Islet of Langerhans (tissue), 1 donor: ENCODE measurements around the gene MPZL2.

Source experiments
- FAIRE-seq: peaks from one replicate; lab custom pipeline; 2011; peaks lifted over from hg19 to GRCh38; lab: Jason Lieb, UNC

Gene MPZL2

DNA sequence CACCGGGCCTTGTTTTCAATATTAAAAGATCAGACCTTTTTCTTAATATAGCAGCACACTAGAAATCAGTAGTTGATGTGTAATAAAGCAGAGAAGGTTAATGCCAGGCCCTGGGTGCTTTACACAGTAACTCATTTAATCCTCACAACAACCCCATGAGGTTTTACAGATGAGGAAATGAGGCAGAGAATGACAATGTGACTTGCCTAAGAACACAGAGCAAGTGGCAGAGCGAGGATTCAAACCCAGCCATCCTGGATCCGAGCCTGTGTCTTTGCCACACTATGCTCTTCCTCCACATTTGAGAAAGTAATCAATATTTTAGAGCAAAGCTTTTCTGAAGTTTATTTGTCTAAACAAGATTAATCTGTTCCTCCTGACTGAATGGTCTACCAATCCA is 46.5 kb downstream of the MPZL2 start:
- FAIRE-seq: no peak

DNA sequence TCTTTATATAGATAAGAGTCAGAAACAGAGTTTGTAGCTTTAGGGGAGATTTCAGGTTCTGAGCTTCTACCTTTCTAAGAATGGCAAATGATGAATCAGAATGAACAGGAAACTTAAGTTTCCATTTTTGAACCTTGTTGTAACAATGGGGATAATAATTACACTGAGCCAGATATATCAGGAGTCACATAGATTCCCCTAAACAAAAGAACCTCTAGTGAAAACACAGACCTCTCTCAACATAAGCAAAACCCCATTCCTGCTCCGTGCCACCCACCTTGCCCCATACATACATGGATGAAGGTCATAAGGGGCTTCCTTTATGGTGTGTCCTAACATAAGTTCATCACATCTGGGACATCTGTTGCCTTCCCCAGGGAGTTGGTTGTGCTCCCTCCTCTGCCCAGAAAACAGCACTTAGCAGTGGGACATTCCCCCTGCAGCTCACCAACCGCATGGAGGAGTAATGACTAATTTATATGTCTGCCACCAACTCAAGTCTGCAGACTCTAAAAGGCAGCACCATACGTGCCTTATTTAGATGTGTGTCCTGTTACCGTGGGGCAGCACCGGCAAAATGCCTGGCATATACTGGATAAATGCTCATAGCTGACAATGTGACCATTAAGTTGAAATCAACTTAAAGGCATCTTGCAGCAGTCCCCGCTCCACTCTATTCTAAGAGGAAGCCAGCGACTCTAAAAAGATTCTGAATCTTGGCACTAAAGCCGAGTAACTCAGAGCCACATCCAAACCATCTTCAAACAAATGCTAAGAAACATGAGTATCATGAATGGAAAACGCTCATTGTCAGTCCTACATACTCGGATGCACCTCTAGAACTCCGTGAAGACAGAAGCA is 47.2 kb downstream of the MPZL2 start:
- FAIRE-seq: no peak

DNA sequence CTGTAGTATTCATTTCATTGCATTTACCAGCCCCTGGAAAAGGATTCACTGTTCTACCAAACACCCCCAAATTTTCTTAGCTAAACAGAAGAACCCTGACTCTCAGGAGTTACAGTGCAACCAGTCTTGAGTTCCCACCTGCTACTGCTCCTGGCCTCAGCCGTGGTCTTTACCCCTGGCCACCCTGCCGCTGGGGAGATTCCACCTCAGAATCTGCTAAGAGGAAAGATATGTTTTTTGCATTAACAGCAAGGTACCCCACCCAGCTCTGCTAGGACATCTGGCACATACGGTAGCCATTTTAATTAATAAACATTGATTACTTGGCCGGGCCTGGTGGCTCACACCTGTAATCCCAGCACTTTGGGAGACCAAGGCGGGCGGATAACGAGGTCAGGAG is 48.3 kb downstream of the MPZL2 start:
- FAIRE-seq: no peak

DNA sequence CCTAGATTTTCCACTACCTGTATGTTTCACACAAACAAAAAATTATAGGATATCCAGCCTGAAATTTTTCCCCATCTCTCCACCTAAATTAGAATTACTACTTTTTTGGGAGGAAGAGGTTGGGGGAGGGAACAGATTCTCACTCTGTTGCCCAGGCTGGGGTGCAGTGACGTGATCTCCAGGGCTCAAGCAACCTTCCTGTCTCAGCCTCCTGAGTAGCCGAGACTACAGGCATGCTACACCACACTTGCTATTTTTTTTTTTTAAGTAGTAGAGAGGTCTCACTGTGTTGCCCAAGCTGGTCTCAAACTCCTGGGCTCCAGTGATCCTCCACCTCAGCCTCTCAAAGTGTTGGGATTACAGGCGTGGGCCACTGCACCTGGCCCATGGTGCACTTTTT is 48.8 kb downstream of the MPZL2 start:
- FAIRE-seq: no peak

DNA sequence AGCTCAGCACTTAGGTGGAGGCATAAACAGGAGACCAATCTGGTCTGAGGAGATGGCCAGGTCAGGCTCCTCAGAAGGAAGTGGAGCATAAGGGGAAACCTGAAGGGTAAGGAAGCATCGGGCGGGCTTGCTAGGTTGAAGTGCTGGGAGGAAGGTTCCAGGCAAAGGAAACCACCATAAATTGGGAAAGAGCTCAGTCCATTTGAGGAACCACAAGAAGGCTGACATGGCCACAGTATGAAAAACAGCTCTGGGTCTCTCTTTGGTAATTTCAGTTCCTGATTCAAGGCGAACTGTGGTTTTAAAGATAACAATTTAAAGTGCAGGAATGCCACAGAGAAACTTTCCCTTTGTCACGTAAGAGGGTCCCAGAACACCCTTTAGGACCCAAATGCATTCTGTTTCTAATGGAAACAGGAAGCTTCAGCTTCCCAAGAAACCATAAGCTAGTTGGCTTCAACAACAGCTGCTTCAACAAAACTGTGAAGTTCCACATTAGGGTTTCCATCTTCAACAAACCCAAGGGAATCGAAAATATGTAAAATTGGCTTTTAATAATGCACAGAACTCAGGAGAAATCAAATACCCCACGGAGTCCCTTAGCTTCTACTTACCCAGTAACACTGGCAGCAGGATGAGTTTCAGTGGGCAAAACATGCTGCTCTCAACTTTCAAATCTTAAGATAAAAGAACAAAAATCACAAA is 49.7 kb downstream of the MPZL2 start:
- FAIRE-seq: no peak

DNA sequence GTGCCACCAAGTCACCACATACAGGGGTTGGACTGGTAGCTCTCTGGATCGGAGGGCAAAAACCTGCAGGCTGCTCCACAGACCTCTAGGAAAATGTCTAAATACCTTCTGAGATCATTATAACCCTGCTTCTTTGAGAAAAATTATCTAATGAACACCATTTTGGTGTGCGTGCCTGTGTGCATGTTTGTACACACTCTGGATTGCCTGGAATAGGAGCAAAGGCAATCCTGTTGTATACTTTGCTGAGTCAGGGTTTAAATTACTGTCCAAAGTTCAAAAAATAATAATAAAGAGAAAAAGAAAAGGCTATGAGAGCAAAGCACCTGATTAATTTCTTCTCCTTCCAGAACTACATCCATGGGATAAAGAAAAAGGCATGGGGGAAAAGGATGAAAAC is 50.3 kb downstream of the MPZL2 start:
- no peak for FAIRE-seq

DNA sequence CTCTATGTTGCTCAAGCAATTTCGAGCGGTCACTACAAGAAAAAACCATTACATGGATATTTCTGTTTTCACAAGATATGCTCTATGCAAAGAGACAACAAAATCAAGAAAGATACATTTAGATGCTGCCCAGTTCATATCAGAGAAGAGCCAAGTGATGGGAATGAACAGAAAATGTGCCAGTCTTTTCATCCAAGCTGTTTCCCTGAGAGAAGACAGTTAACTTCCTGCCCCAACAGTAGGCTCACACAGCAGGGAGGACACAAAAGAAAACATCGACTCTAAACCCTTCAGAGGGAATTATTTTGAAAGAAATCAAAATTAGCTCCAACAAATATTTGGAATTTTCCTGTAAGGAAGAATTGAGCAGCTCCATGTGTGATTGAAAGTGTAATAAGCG is 50.9 kb downstream of the MPZL2 start:
- FAIRE-seq: no peak

DNA sequence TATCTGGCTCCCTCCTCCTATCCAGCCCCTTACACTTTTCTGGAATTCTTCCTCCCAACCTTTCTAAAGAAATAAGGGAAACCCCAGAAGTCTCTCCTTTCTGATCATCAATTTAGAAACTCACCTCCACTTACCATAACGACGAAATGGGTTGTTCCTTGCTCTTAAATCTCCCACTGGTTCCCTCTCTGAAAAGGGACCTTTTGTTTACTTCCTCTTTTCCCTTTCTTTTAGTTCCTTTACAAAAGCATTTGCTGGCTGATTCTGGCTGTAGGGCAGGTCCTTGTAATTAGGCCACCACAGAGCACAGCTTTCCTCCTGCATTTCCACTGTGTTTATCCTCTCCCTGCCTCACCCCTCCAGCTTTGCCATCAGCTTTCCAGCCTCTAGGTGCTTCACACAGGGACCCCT is 51.3 kb downstream of the MPZL2 start:
- FAIRE-seq: no peak

DNA sequence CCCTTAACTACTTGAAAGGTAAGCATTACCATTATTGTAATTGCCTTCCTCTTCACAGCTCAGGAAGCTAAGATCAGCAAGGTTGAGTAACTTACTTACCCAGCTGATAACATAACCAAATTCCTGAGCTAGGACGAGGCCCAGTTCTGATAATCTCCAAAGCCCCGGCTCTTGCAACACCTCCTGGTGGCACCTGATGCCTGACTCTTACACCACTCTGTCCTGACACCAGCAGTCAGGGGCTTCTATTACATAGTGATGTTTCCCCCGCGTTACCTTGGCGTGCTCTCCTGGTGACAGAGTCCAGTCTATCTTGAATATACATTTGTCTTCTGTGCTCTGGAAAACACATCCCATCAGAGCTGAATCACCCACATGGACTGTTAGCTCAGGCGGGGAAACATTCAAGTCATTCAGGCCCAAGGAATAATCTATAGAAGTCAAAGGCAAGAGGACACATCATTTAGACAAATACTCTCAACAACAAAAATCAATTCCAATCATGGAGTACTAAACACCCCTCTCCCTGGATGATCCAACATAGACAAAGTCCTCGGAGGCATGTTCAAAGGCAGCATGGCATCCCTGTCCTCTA is 51.9 kb downstream of the MPZL2 start:
- no peak for FAIRE-seq

DNA sequence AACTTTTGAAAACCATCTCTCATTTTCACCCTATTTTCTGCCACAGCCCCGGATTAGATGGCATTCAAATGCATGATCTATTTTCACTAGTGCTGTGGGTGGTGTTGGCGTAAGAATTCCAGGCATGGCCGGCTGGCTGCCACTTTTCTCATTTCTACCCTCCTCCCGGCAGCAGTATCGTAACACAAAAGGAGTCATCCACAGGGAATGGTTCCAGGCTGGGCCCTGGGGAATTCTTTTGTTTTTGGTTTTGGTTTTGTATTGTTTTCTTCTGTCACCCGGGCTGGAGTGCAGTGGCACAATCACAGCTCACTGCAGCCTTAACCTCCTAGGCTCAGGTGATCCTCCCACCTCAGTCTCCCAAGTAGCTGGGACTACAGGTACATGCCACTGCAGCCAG is 53.1 kb downstream of the MPZL2 start:
- no peak for FAIRE-seq

DNA sequence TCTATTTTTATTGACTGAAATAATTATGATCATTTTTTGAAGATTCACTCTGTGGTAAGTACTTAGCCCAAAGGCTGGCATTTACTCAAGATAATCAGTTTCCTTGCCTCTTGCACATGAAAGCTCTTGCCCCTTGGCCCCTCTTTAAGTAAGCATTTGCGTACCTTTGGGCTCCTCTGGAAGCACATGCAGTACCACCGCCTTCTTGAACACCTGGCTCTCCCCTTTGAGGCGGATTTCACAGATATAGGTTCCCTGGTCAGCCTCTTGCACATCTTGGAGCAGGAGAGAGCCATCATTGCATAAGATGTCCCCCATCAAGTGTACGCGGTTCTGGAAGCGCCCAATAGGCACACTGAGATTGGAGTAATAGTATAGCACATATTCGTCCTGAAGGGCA is 53.8 kb downstream of the MPZL2 start:
- no peak for FAIRE-seq

DNA sequence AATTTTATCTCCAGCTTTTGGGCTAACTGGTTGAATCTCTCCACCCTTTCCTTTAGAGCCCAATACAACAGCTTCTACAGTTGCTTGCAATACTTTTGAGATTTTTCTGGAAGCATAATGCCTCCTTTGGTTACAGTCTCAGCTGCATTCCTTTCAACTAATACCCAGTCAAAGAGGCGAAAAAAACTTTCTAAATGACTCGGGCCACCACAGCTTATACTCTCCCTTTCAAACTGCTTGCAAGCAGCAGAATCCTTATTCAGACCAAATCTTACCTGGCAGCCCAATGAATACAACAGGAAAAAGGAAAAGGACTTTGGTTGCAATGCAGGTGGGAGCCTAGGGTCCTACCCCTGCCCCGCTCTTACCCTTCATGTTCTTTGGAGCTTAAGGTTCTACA is 55.1 kb downstream of the MPZL2 start:
- no peak for FAIRE-seq

DNA sequence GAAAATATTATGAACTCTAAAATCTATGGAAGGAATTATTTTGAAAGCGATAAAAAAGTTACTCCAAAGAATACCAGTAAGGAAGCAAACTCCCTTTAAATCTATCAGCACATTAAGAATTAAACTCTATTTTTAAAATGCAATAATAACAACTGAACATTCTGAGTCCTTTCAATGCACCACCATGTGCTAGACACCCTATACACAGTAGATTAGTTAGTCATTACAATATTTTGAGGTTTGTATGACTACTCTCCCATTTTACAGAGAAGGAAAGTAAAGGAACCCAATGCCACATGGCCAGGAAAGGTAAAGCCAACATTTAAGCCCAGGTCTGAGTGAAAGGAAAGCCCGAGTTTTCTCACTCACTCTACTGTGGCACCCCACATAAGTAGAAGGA is 57.0 kb downstream of the MPZL2 start:
- no peak for FAIRE-seq

DNA sequence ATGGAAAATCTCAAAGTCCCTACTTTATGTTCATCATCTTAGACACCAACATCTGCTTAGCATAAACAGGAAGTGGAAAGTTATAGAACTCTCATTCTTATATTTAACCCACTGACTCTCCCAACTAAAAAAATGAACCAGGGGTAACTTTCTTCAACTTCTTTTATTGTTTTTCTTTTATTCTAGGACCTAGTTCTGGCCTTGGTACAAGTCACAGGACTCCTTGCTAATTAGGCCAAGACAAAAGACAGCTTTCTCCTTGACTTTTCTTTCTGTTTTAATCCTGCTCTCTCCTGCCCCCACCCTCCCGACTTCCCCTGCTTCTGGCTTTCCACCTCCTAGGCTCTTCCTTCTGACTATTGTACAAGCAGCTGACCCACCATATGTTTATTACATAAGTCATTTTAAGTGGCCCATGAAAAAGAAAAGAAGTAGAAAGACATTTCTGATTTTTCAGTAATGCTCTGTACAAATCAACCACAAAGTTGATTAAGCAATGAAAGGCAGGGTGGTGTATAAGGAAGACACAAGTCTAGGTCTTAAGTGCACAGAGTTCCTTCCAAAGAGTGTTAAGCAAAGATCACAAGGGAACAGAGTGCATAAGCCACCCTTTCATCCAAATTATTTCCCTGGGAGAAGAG is 57.6 kb downstream of the MPZL2 start:
- no peak for FAIRE-seq

DNA sequence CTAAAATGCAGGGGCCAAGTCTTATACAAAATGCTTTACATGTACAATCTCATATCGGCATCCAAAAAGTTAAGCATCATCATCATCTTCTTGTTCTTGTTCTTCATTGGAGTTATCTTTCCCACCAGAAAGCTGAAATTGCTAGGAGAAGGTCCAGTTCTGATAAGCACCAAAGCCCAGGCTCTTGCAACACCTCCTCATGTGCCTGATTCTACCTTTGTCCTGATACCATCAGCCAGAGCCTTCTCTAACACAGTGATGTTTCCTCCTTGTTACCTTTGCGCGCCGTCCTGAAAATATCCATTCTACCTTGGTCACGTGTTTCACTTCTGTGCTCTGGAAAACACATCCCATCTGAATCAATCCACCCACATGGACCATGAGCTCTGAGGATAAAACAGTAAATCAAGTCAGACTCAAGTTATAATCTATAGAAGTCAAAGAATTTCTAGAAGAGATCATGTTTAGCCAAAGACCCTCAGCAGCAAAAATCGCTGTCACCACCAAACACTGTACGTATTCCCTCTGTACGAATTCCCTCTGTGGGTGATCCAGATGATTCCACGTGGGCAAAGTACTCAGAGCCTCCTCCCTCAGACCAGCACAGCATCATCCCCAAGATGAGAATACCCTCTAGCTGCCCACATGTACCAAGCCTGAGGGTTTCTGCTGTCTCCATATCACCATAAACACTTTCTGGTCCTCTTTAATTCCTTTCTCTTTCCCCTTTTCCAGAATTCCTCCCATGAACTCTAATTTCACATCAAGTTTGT is 58.3 kb downstream of the MPZL2 start:
- no peak for FAIRE-seq
